HG03108 (cell line): ENCODE results near the gene SGPL1.

Source experiments
- ATAC-seq: cut with Tn5 transposase; IDR thresholded peaks from one replicate; pipeline ENCODE4 v1.9.1; 2021; ENCODE audit warnings: moderate library complexity; ENCODE audit not compliant: unreplicated experiment

The SGPL1 gene

GRCh38 chr10:70902661-70903261 is 87.0 kb downstream of the SGPL1 start:
- ATAC-seq: no peak

GRCh38 chr10:70903262-70903921 is 87.6 kb downstream of the SGPL1 start:
- ATAC-seq: no peak

- no peak for ATAC-seq
Observed at GRCh38 chr10:70905071-70906021, 89.6 kb downstream of the SGPL1 start.

- no peak for ATAC-seq
Observed at GRCh38 chr10:70906031-70906783, 90.5 kb downstream of the SGPL1 start.

GRCh38 chr10:70906953-70907636 is 91.3 kb downstream of the SGPL1 start:
- no peak for ATAC-seq

- no peak for ATAC-seq
Observed at GRCh38 chr10:70907637-70908405, 92.1 kb downstream of the SGPL1 start.

GRCh38 chr10:70908406-70909296 is 92.9 kb downstream of the SGPL1 start:
- ATAC-seq: no peak

- ATAC-seq: no peak
Observed at GRCh38 chr10:70909326-70909935, 93.7 kb downstream of the SGPL1 start.

GRCh38 chr10:70910486-70911341 is 95.0 kb downstream of the SGPL1 start:
- ATAC-seq: no peak

GRCh38 chr10:70911386-70911785 is 95.6 kb downstream of the SGPL1 start:
- no peak for ATAC-seq

- ATAC-seq: no peak
Observed at GRCh38 chr10:70912556-70912955, 96.8 kb downstream of the SGPL1 start.

- ATAC-seq: no peak
Observed at GRCh38 chr10:70913191-70913892, 97.6 kb downstream of the SGPL1 start.

GRCh38 chr10:70913893-70914240 is 98.1 kb downstream of the SGPL1 start:
- no peak for ATAC-seq

GRCh38 chr10:70914316-70914864 is 98.6 kb downstream of the SGPL1 start:
- ATAC-seq: no peak

GRCh38 chr10:70915206-70915605 is 99.5 kb downstream of the SGPL1 start:
- no peak for ATAC-seq

- ATAC-seq: no peak
Observed at GRCh38 chr10:70915806-70916205, 100.1 kb downstream of the SGPL1 start.

GRCh38 chr10:70916241-70916640 is 100.5 kb downstream of the SGPL1 start:
- no peak for ATAC-seq
